Measurements from ENCODE around the gene HCN4.

- TF ChIP-seq CTCF (conservative IDR thresholded peaks at IDR 0.05; ENCODE audit: low read length) (no peak), EZH2phosphoT487 (IDR thresholded peaks at IDR 0.05; ENCODE audit: borderline replicate concordance) (no peak)
Measured at GRCh38 chr15:73388256-73388781, 19.6 kb upstream of the HCN4 start.

Data from Loucy (cell line).